ENCODE results near the gene ATP2B2.

Gene ATP2B2

GRCh38 chr3:10334459-10334858, 170.9 kb downstream of the ATP2B2 start:
- no peak for FAIRE-seq
- DNase-seq (ENCODE audit: insufficient read length, low spot score): no peak
- TF ChIP-seq POLR2A (IDR thresholded peaks at IDR 0.05; ENCODE audit: low read depth, low read length): no peak

GRCh38 chr3:10334042-10334441, 171.3 kb downstream of the ATP2B2 start:
- FAIRE-seq (no peak), DNase-seq (ENCODE audit: insufficient read length, low spot score) (no peak)
- TF ChIP-seq POLR2A (IDR thresholded peaks at IDR 0.05; ENCODE audit: low read depth, low read length): no peak

DNA sequence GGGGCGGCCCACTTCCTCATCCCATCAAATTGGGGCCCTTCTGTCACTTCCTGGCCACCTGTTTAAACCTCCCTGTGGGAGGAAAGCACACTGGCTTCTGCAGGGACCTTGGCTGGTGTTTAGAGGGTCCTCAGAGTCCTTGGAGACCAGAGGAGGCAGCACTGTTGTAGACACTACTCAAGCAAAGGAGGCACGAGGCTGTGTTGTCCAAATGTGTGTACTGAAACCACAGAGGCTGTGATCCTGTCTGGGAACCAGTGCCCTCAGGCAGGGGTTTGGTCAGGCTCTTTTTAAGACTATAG, 172.1 kb downstream of the ATP2B2 start:
- DNase-seq (ENCODE audit: insufficient read length, low spot score) (no peak), FAIRE-seq (no peak)
- no peak for TF ChIP-seq POLR2A (IDR thresholded peaks at IDR 0.05; ENCODE audit: low read depth, low read length)

DNA sequence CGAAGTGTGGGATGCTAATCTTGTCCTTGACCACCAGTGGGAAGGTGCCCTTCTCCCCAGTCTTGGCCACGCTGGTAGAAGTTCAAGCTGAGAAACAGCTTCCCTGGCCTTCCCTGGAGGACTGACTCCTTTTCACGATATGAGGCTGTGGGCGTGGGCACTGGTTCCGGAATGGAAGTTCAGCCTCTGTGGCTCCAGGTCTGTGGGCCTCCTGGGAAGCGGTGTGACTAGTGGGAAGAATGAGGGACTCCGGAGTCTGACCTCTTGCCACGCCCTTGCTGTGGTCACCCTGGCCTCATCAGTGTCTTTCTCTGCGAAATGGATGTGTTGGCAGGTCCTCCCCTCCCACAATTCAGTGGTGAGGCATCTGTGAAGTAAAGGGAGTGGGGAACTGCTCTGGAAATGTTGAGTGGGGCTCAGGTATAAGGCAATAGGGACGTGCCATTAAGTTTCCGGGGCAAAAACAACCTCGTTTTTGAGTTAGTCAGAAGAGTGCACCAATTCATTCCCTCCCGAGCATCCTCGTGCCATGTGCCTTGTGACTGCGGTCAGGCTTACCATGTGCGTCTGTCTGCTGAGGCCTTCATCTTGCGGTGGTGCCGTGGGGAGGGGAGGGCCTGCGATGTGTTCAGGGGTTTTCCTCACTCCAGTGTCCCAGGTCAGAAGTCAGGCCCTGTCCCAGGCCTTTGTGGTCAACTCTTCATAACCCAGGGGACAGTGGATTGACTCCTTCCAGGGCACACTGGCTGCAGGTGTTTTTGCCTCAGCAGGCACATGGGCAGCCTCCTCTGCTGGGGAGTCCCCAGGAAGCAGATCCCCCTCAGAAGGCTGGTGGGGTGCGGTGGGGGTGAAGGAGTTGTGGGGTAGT, 172.7 kb downstream of the ATP2B2 start:
- FAIRE-seq (no peak), DNase-seq (ENCODE audit: insufficient read length, low spot score) (no peak)
- no peak for TF ChIP-seq POLR2A (IDR thresholded peaks at IDR 0.05; ENCODE audit: low read depth, low read length)

- FAIRE-seq (no peak), DNase-seq (ENCODE audit: insufficient read length, low spot score) (no peak)
- no peak for TF ChIP-seq POLR2A (IDR thresholded peaks at IDR 0.05; ENCODE audit: low read depth, low read length)
Observed at GRCh38 chr3:10331320-10331719, 174.1 kb downstream of the ATP2B2 start.

DNA sequence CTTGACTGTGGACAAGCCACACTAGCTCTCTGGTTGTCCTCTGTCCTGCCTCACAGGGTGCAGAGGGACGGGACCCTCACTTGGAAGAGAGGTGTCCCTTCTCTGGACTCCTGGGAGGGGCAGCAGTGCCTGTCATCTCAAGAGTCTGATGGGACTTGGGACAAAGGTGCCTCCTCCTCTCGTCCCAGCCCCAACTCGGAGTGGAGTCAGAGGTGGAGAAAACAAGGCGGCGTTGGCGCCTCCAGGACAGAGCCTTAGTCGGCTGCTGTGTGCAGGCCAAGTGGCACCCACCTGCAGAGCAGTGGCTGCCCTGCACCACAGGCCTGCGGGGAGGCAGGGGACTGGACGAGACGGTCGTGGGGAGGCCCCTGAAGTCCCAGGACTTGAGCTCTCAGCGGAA, 175.1 kb downstream of the ATP2B2 start:
- no peak for DNase-seq (ENCODE audit: insufficient read length, low spot score)
- no peak for FAIRE-seq
- no peak for TF ChIP-seq POLR2A (IDR thresholded peaks at IDR 0.05; ENCODE audit: low read depth, low read length)

GRCh38 chr3:10329495-10330015, 175.8 kb downstream of the ATP2B2 start:
- FAIRE-seq: no peak
- DNase-seq (ENCODE audit: insufficient read length, low spot score): no peak
- no peak for TF ChIP-seq POLR2A (IDR thresholded peaks at IDR 0.05; ENCODE audit: low read depth, low read length)

DNA sequence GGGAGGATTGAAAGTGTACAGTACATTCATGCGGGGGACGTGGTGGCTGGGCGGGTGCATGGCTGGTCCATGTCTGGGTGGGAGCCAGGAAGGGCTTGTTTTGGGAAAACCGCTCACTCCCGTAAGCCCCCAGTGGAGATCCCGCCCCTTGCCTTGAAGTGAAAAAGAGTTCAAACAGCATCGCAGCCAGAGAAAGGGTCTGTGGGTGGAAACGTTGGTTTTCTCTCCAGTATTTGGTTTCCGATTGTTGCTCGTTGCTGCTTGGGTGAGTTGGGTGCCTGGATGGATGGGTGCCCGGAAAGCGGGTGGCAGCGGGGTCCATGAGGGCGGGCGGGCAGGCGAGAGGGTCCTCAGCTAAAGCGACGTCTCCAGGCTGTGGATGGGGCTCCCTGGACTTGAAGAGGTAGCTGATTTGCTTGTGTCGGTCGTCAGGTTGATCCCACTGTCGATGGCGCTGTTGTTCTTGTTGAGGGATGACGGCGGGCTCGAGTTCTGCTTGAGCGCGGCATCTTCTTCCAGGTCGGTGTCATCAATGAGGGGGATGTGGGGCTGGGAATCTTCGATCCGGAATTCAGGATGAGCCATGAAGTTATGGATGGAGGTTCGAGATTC, 176.8 kb downstream of the ATP2B2 start:
- DNase-seq (ENCODE audit: insufficient read length, low spot score) (no peak), FAIRE-seq (no peak)
- TF ChIP-seq POLR2A (IDR thresholded peaks at IDR 0.05; ENCODE audit: low read depth, low read length): no peak

DNA sequence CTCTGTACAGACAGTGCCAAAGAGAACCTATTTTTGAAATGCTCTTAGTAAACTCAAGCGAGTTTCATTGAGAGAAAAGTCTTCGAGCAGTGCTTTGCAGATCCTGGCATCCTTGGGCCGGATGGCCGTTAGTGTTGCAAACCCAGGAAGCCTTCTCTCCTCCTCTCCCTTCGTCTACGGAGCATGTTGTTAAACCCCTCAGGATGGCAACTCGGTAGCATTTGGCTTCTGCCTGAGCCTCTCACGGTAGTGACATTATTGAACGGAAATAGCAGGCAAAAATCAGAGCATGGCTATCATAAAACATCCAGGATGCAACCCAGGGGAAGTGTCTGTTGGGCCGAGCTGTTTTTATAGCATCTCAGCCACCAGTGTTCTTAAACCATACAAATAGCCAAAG, 177.8 kb downstream of the ATP2B2 start:
- no peak for DNase-seq (ENCODE audit: insufficient read length, low spot score)
- no peak for TF ChIP-seq POLR2A (IDR thresholded peaks at IDR 0.05; ENCODE audit: low read depth, low read length)
- no peak for FAIRE-seq

- no peak for FAIRE-seq
- peak; percentile 53 for DNase-seq (ENCODE audit: insufficient read length, low spot score)
- TF ChIP-seq POLR2A (IDR thresholded peaks at IDR 0.05; ENCODE audit: low read depth, low read length): no peak
Observed at GRCh38 chr3:10322352-10322710, 183.1 kb downstream of the ATP2B2 start.

DNA sequence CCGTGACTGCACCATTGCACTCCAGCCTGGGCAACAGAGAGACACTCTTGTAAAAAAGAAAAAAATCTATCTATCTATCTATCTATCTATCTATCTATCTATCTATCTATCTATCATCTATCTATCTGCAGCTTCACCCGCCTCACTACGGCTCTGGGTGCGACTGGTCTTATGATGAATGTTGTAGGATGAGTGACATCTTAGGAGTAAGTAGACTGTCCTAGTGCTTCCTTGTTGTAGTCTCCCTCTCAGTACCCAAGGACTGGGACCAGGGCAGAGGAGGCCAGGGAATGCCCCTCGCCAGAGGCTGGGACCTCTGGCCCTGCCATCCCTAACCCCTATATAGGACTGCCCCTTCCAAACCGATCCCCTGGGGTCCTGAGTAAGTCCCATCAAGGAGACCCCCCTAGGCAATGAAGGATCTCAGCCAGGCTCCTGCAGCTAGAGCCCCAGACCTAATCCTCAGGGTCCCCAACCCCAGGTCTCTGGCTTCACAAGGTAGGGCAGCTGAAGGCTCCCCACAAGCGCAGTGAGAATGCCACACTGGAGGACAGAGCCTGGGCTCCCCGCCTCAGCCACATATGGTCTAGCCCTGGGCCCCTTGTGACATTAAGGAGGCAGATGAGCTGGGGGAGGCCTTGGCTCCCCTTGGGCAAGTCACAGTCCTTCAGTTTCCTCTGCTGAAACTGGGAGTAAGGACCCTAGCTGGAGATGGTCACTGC, 183.6 kb downstream of the ATP2B2 start:
- DNase-seq (ENCODE audit: insufficient read length, low spot score): no peak
- no peak for TF ChIP-seq POLR2A (IDR thresholded peaks at IDR 0.05; ENCODE audit: low read depth, low read length)
- no peak for FAIRE-seq

- no peak for TF ChIP-seq POLR2A (IDR thresholded peaks at IDR 0.05; ENCODE audit: low read depth, low read length)
- no peak for FAIRE-seq
Observed at GRCh38 chr3:10320320-10320677, 185.1 kb downstream of the ATP2B2 start.

DNA sequence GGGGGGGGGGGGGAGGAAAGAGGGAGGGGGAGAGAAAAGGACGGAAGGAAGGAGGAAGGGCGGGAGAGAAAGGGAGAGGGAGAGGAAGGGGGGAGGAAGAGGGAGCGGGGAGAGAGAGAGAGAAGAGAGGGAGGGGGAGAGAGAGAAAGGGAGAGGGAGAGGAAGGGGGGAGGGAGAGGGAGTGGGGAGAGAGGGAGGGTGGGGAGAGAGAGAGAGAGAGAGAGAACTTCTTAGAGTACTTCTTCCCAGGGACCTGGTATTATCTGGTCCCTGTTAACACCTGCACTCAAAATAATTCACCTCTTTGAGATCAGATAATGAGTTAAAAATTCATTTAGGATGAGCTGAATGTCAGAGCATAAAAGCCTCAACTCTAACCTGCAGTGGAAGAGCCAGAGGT, 185.6 kb downstream of the ATP2B2 start:
- DNase-seq (ENCODE audit: insufficient read length, low spot score) (no peak), FAIRE-seq (no peak)
- TF ChIP-seq POLR2A (IDR thresholded peaks at IDR 0.05; ENCODE audit: low read depth, low read length): no peak

More at GRCh38 chr3:10320320-10320677, 185.1 kb downstream of the ATP2B2 start:
- DNase-seq (ENCODE audit: insufficient read length, low spot score): no peak

DNA sequence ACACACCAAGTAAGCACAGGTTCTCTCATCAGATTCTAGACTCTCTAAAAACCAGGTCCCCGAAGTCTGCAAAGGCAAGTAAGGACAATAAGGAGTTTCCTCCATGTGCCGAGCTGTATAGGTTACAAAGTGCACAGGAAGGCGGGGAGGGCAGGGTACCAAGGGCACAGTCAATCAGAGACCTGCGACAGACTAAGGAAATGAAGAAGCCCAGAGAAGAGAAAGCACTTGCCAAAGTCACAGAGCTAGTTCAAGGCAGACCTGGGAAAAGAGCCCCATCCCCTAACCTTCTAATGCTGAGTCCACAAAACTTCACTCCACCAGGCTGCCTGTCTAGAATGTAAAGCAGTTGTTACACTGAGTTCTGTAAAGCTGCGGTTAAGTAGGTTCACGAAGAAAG, 186.1 kb downstream of the ATP2B2 start:
- FAIRE-seq (no peak), DNase-seq (ENCODE audit: insufficient read length, low spot score) (no peak)
- no peak for TF ChIP-seq POLR2A (IDR thresholded peaks at IDR 0.05; ENCODE audit: low read depth, low read length)
